Measurements from ENCODE around the gene FAM53A.

Gene FAM53A

GRCh38 chr4:1691737-1692373, 7.7 kb upstream of the FAM53A start:
- no peak for DNase-seq
- H3K27me3 Mint-ChIP-seq (ENCODE audit: low read depth, poor library complexity) = no peaks in the 10 kb centered on the region
- no peaks in the 10 kb centered on the region for H3K9me3 Mint-ChIP-seq
- TF ChIP-seq CTCF (IDR thresholded peaks at IDR 0.05) = no peak
- H3K4me1 Mint-ChIP-seq = no peaks in the 10 kb centered on the region
- H3K27ac Mint-ChIP-seq = no peak overlapping the region
- H3K36me3 Mint-ChIP-seq (ENCODE audit: low read depth) = peaks cover 52% of the 10 kb centered on the region
- H3K4me3 Mint-ChIP-seq = no peak overlapping the region

GRCh38 chr4:1690698-1691097, 6.6 kb upstream of the FAM53A start:
- Mint-ChIP-seq H3K36me3 (ENCODE audit: low read depth) (peaks cover 45% of the 10 kb centered on the region), H3K4me1 (no peaks in the 10 kb centered on the region), H3K9me3 (no peaks in the 10 kb centered on the region), H3K4me3 (no peak overlapping the region), H3K27me3 (ENCODE audit: low read depth, poor library complexity) (no peaks in the 10 kb centered on the region), H3K27ac (peak overlapping the region; percentile 87)
- no peak for DNase-seq
- TF ChIP-seq CTCF (IDR thresholded peaks at IDR 0.05) = no peak

GRCh38 chr4:1686440-1687036, 2.4 kb upstream of the FAM53A start:
- Mint-ChIP-seq H3K9me3 (peaks cover 4% of the 10 kb centered on the region), H3K27ac (no peak overlapping the region), H3K4me1 (peaks cover 11% of the 10 kb centered on the region), H3K27me3 (ENCODE audit: low read depth, poor library complexity) (peaks cover 22% of the 10 kb centered on the region), H3K36me3 (ENCODE audit: low read depth) (peaks cover 17% of the 10 kb centered on the region), H3K4me3 (no peak overlapping the region)
- no peak for TF ChIP-seq CTCF (IDR thresholded peaks at IDR 0.05)
- no peak for DNase-seq

GRCh38 chr4:1685235-1686150, 1.4 kb upstream of the FAM53A start:
- Mint-ChIP-seq H3K4me3 (no peak overlapping the region), H3K27ac (no peak overlapping the region), H3K36me3 (ENCODE audit: low read depth) (peaks cover 12% of the 10 kb centered on the region), H3K27me3 (ENCODE audit: low read depth, poor library complexity) (peaks cover 29% of the 10 kb centered on the region), H3K9me3 (peaks cover 11% of the 10 kb centered on the region), H3K4me1 (peaks cover 11% of the 10 kb centered on the region)
- DNase-seq = no peak
- no peak for TF ChIP-seq CTCF (IDR thresholded peaks at IDR 0.05)

- peak; percentile 99 for DNase-seq
- Mint-ChIP-seq H3K4me1 (peaks cover 11% of the 10 kb centered on the region), H3K9me3 (peaks cover 15% of the 10 kb centered on the region), H3K36me3 (ENCODE audit: low read depth) (peaks cover 10% of the 10 kb centered on the region), H3K27me3 (ENCODE audit: low read depth, poor library complexity) (peaks cover 34% of the 10 kb centered on the region), H3K27ac (no peak overlapping the region), H3K4me3 (peak overlapping the region; percentile 54)
- TF ChIP-seq CTCF (IDR thresholded peaks at IDR 0.05) = no peak
Observed at GRCh38 chr4:1684506-1685234, 557 bp upstream of the FAM53A start.

All from nephron progenitor cell (in vitro differentiated cells).